Urinary bladder (tissue), 4 donors: ENCODE data around the gene RNU1-4. TPM values are rescaled to one million over a fixed set of nuclear protein-coding genes. Genes with fewer than 3 reads are reported as not detected.
"Not testable (repeated sequence)": the region's sequence is repeated elsewhere in the genome, so short reads cannot be mapped to it uniquely, and the experiment has no call there.

ENCODE experiments used
- DNase-seq: peaks from one replicate; pipeline ENCODE4 v3.0.0-alpha.2; 2015; ENCODE audit errors: extremely low spot score
- H3K27ac ChIP-seq: one replicate; pipeline ENCODE4 v1.5.1; 2013; ENCODE audit warnings: low read depth, mild to moderate bottlenecking, moderate library complexity
- H3K36me3 ChIP-seq: one replicate; pipeline ENCODE4 v1.6.1; 2013; ENCODE audit warnings: mild to moderate bottlenecking, moderate library complexity; ENCODE audit not compliant: insufficient read depth
- H3K4me1 ChIP-seq: one replicate; pipeline ENCODE4 v1.6.1; 2013; ENCODE audit warnings: mild to moderate bottlenecking, moderate library complexity; ENCODE audit not compliant: insufficient read depth
- H3K4me3 ChIP-seq: one replicate; pipeline ENCODE4 v1.5.1; 2013; ENCODE audit warnings: low read depth, low read length
- WGBS: extraction: QIAGEN DNeasy Blood & Tissue Kit; methylation state at CpG from one replicate; pipeline ENCODE4 v1.1.7; 2013; 5-methylcytosine and 5-hydroxymethylcytosine counted together
- polyA plus RNA-seq: library from polyadenylated mRNA; stranded (reverse); fragments of 200-250 nt; gene quantifications from one replicate; pipeline ENCODE4 v1.2.3, GENCODE V29; 2013
- total RNA-seq: library from RNA; depleted of rRNA; stranded (reverse); fragments of >200 nt; gene quantifications from one replicate; pipeline ENCODE4 v1.2.3, GENCODE V29; 2014
- donor health status: healthy with polysubstance abuse.
- donor health status: healthy.

RNU1-4 gene
- total and polyA plus RNA-seq, 2 donors: under 0.01 TPM; not detected in 1

- WGBS: 94% methylated on average over 11 of the region's 11 CpGs
- H3K4me3 ChIP-seq, H3K27ac ChIP-seq, H3K4me1 ChIP-seq, H3K36me3 ChIP-seq, DNase-seq: not testable (repeated sequence)
Measured at GRCh38 chr1:16760801-16761200, 20.5 kb downstream of the RNU1-4 start.

- H3K4me1 ChIP-seq, H3K27ac ChIP-seq, H3K36me3 ChIP-seq, H3K4me3 ChIP-seq: not testable (repeated sequence)
- peak; percentile 17 for DNase-seq
- 57% methylated on average over 9 of the region's 9 CpGs for WGBS
Measured at GRCh38 chr1:16764248-16764819, 24.0 kb downstream of the RNU1-4 start.

GRCh38 chr1:16764820-16765655 lies 24.7 kb downstream of the RNU1-4 start:
- not testable (repeated sequence) for H3K4me3 ChIP-seq, H3K27ac ChIP-seq, DNase-seq, H3K4me1 ChIP-seq, H3K36me3 ChIP-seq
- WGBS: 72% methylated on average over 15 of the region's 15 CpGs

GRCh38 chr1:16765731-16766605 lies 25.7 kb downstream of the RNU1-4 start:
- H3K36me3 ChIP-seq, H3K4me3 ChIP-seq, H3K4me1 ChIP-seq, DNase-seq, H3K27ac ChIP-seq: not testable (repeated sequence)
- 55% methylated on average over 25 of the region's 31 CpGs for WGBS

- not testable (repeated sequence) for H3K27ac ChIP-seq, H3K4me3 ChIP-seq, DNase-seq, H3K36me3 ChIP-seq, H3K4me1 ChIP-seq
- 61% methylated on average over 8 of the region's 9 CpGs for WGBS
Measured at GRCh38 chr1:16766689-16767256, 26.5 kb downstream of the RNU1-4 start.

GRCh38 chr1:16770139-16770759 lies 29.9 kb downstream of the RNU1-4 start:
- not testable (repeated sequence) for H3K4me1 ChIP-seq, H3K36me3 ChIP-seq, DNase-seq, H3K27ac ChIP-seq, H3K4me3 ChIP-seq
- 61% methylated on average over 5 of the region's 5 CpGs for WGBS

- H3K27ac ChIP-seq, H3K4me3 ChIP-seq, H3K4me1 ChIP-seq, DNase-seq, H3K36me3 ChIP-seq: not testable (repeated sequence)
- 72% methylated on average over 6 of the region's 6 CpGs for WGBS
Measured at GRCh38 chr1:16770896-16771446, 30.7 kb downstream of the RNU1-4 start.

GRCh38 chr1:16772275-16773204 lies 32.2 kb downstream of the RNU1-4 start:
- not testable (repeated sequence) for H3K36me3 ChIP-seq, H3K27ac ChIP-seq, H3K4me1 ChIP-seq, H3K4me3 ChIP-seq, DNase-seq
- 52% methylated on average over 13 of the region's 21 CpGs for WGBS

- 59% methylated on average over 8 of the region's 9 CpGs for WGBS
- not testable (repeated sequence) for H3K4me1 ChIP-seq, DNase-seq, H3K36me3 ChIP-seq, H3K27ac ChIP-seq, H3K4me3 ChIP-seq
Measured at GRCh38 chr1:16773205-16773596, 32.9 kb downstream of the RNU1-4 start.

- H3K36me3 ChIP-seq, H3K4me1 ChIP-seq, DNase-seq, H3K4me3 ChIP-seq, H3K27ac ChIP-seq: not testable (repeated sequence)
- WGBS: 50% methylated on average over 3 of the region's 6 CpGs
Measured at GRCh38 chr1:16773723-16774122, 33.4 kb downstream of the RNU1-4 start.

GRCh38 chr1:16774773-16775172 lies 34.5 kb downstream of the RNU1-4 start:
- not testable (repeated sequence) for H3K4me1 ChIP-seq, DNase-seq, H3K27ac ChIP-seq, H3K4me3 ChIP-seq, H3K36me3 ChIP-seq
- WGBS: 77% methylated on average over 8 of the region's 14 CpGs

- not testable (repeated sequence) for DNase-seq, H3K27ac ChIP-seq, H3K36me3 ChIP-seq, H3K4me3 ChIP-seq, H3K4me1 ChIP-seq
- WGBS: 80% methylated on average over 6 of the region's 8 CpGs
Measured at GRCh38 chr1:16775290-16775689, 35.0 kb downstream of the RNU1-4 start.
